ENCODE results near the gene DIP2B. TPM values are rescaled to one million over a fixed set of nuclear protein-coding genes. Genes with fewer than 3 reads are reported as not detected.

Gene DIP2B
- total and polyA plus RNA-seq, 12 donors = 3.4 to 46.6 (median 25.0) TPM

DNA sequence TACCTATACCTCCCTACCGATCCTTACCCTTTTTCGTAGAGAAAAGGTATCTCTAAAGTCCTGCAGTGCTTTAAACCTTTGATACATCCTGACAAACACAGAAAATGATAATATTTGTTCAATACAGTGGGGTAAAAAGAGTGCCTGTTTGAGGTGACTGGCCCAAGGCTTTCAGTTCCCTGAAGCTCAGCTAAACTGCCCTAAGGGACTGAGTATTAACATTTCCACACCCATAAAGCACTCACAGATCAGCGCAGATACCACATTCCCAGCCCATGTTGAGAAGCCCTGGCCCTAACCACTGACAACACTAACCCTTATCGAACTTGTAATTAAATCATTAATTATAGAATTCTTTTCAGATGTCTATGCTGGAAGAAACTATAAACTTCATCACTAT, 108.7 kb downstream of the DIP2B start:
- Histone ChIP-seq H3K27me3 (no peaks in the 10 kb centered on the region), H3K4me1 (replicated peaks in 1 of 2) (peaks cover 0 to 37% of the 10 kb centered on the region in 2 donors), H3K9me3 (replicated peaks in 1 of 3) (no peaks in the 10 kb centered on the region), H3K27ac (peak overlapping the region in 1 of 5 donors; percentile 4), H3K4me3 (no peak overlapping the region), H3K36me3 (replicated peaks in 1 of 2) (no peaks in the 10 kb centered on the region)
- WGBS, 4 donors = 86 to 92% (median 91%) methylated on average over 4 of the region's 4 CpGs
- TF ChIP-seq, protein P1, sequence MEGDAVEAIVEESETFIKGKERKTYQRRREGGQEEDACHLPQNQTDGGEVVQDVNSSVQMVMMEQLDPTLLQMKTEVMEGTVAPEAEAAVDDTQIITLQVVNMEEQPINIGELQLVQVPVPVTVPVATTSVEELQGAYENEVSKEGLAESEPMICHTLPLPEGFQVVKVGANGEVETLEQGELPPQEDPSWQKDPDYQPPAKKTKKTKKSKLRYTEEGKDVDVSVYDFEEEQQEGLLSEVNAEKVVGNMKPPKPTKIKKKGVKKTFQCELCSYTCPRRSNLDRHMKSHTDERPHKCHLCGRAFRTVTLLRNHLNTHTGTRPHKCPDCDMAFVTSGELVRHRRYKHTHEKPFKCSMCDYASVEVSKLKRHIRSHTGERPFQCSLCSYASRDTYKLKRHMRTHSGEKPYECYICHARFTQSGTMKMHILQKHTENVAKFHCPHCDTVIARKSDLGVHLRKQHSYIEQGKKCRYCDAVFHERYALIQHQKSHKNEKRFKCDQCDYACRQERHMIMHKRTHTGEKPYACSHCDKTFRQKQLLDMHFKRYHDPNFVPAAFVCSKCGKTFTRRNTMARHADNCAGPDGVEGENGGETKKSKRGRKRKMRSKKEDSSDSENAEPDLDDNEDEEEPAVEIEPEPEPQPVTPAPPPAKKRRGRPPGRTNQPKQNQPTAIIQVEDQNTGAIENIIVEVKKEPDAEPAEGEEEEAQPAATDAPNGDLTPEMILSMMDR (IDR thresholded peaks at IDR 0.05) = no peak
- no peak for TF ChIP-seq POLR2A (IDR thresholded peaks at IDR 0.05)
- intact Hi-C loops (cut with DNase I) = no loop called here
- DNase-seq = no peak

DNA sequence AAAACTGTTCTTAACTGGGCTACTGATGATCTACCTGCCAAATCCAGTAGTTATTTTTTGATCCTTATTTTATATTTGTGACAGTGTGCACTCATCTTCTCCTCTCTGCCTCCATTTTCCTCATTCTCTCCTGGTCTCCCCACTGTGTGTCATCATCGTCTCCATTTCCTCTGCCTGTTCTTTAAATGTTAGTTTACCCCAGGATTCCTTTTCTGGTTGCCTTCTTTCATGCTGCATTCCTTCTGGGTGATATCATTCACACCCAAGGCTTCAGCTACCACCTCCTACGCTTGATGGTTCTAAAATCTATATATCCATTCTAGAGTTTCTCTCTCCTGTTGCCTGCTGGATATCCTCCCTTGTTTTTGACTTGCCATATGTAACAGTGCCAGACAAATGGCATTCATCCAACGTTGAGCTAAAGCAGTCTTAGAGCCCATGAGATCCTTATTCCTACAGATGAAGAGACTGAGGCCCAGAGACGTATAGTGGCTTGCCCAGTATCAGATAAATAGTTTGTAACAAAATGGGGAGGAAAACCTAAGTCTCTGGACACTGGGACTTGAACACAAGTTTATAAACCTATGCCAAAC, 109.5 kb downstream of the DIP2B start:
- TF ChIP-seq, protein P1 (IDR thresholded peaks at IDR 0.05) = no peak
- TF ChIP-seq POLR2A (IDR thresholded peaks at IDR 0.05) = no peak
- Histone ChIP-seq H3K4me1 (replicated peaks in 1 of 2) (peaks cover 0 to 40% of the 10 kb centered on the region in 2 donors), H3K27ac (no peak overlapping the region), H3K9me3 (replicated peaks in 1 of 3) (no peaks in the 10 kb centered on the region), H3K4me3 (no peak overlapping the region), H3K36me3 (replicated peaks in 1 of 2) (no peaks in the 10 kb centered on the region), H3K27me3 (no peaks in the 10 kb centered on the region)
- no peak for DNase-seq
- 54 to 65% (median 60%) methylated on average over 4 of the region's 4 CpGs for WGBS, 4 donors
- intact Hi-C loops (cut with DNase I) = no loop called here

DNA sequence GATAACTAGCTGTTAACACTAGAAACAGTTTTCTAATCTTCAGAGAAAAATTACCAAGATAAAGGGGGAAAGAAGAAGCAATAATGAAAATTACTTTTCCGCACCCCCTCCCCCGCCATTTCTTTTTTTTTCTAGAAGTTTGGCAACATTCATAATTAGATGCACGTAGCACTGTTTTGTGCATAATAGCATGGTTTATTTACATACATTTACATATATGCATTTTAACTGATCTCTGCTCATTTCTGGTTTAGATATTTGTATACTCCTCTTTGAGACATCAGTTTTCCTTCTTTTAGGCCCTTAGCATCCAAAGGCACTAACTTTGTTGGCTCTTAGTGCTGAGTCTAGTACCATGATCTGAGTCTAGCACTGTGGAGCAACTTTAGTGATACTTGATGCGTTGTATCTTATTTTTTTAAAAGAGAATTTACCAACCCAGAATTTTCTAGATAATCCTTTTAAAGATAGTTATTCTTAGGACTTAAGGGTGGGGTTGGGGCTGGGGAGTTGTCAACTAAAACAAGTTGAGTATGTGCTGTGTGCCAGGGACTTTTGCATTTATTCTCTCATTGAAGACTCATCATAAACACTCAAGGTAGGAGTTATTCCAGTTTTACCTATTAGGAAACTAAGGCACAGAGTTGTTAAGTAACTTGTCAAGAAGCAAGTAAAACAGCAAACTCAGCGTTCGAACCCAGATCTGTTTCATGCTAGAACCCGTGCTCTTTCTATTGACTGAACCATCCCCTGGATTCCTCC, 110.5 kb downstream of the DIP2B start:
- no peak for DNase-seq
- Histone ChIP-seq H3K27me3 (no peaks in the 10 kb centered on the region), H3K4me3 (no peak overlapping the region), H3K27ac (no peak overlapping the region), H3K9me3 (replicated peaks in 1 of 3) (no peaks in the 10 kb centered on the region), H3K36me3 (replicated peaks in 1 of 2) (no peaks in the 10 kb centered on the region), H3K4me1 (replicated peaks in 1 of 2) (peaks cover 8 to 44% of the 10 kb centered on the region in 2 donors)
- 95 to 99% (median 97%) methylated on average over 7 of the region's 7 CpGs for WGBS, 4 donors
- intact Hi-C loops (cut with DNase I) = no loop called here
- TF ChIP-seq, protein P1 (IDR thresholded peaks at IDR 0.05) = no peak
- TF ChIP-seq POLR2A (IDR thresholded peaks at IDR 0.05) = no peak

DNA sequence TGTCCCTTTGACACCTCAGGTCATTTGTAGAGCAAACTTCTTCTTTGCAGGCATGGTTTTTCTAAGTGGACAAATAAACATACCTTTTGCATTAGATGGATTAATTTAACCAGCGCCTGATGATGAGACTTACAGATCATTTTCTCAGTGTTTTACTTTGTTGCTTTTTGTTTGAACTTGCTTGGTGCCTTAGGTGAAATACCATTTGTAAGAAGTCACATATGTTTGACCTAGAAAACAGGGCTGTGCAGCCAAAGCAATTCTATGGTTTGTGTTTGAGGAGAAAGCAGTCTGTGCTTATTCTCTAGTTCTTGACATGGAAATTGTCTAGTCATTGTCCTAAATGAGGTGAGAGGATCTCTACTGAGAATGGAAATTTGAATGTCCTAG, 111.1 kb downstream of the DIP2B start:
- intact Hi-C loops (cut with DNase I) = no loop called here
- Histone ChIP-seq H3K27me3 (no peaks in the 10 kb centered on the region), H3K4me3 (no peak overlapping the region), H3K4me1 (replicated peaks in 1 of 2) (peaks cover 14 to 50% of the 10 kb centered on the region in 2 donors), H3K9me3 (replicated peaks in 1 of 3) (no peaks in the 10 kb centered on the region), H3K27ac (no peak overlapping the region), H3K36me3 (replicated peaks in 1 of 2) (no peaks in the 10 kb centered on the region)
- no peak for TF ChIP-seq POLR2A (IDR thresholded peaks at IDR 0.05)
- TF ChIP-seq, protein P1 (IDR thresholded peaks at IDR 0.05) = no peak
- 95 to 97% (median 96%) methylated on average over 1 of the region's 1 CpG for WGBS, 4 donors
- DNase-seq = no peak

Data from adrenal gland (tissue), 12 donors.